ENCODE data around the gene RALGAPA2.

RALGAPA2 gene

GRCh38 chr20:20393207-20394120 is 319.0 kb downstream of the RALGAPA2 start:
- Histone ChIP-seq H3K27me3 (ENCODE audit: control insufficient read depth, insufficient read depth, low read length) (no peaks in the 10 kb centered on the region), H3K4me1 (ENCODE audit: control insufficient read depth, insufficient read depth, low read length) (no peaks in the 10 kb centered on the region), H3K9me3 (ENCODE audit: control insufficient read depth, low read length) (no peaks in the 10 kb centered on the region), H3K4me3 (ENCODE audit: low read length) (no peak overlapping the region), H3K9ac (ENCODE audit: low read length) (no peak overlapping the region), H3K36me3 (ENCODE audit: control insufficient read depth, insufficient read depth, low read length) (no peaks in the 10 kb centered on the region)

- Histone ChIP-seq H3K4me1 (ENCODE audit: control insufficient read depth, insufficient read depth, low read length) (no peaks in the 10 kb centered on the region), H3K9ac (ENCODE audit: low read length) (no peak overlapping the region), H3K27me3 (ENCODE audit: control insufficient read depth, insufficient read depth, low read length) (no peaks in the 10 kb centered on the region), H3K9me3 (ENCODE audit: control insufficient read depth, low read length) (no peaks in the 10 kb centered on the region), H3K36me3 (ENCODE audit: control insufficient read depth, insufficient read depth, low read length) (no peaks in the 10 kb centered on the region), H3K4me3 (ENCODE audit: low read length) (no peak overlapping the region)
Measured at GRCh38 chr20:20391766-20392165, 320.7 kb downstream of the RALGAPA2 start.

GRCh38 chr20:20391115-20391514 is 321.3 kb downstream of the RALGAPA2 start:
- Histone ChIP-seq H3K9ac (ENCODE audit: low read length) (no peak overlapping the region), H3K4me1 (ENCODE audit: control insufficient read depth, insufficient read depth, low read length) (no peaks in the 10 kb centered on the region), H3K9me3 (ENCODE audit: control insufficient read depth, low read length) (no peaks in the 10 kb centered on the region), H3K27me3 (ENCODE audit: control insufficient read depth, insufficient read depth, low read length) (no peaks in the 10 kb centered on the region), H3K36me3 (ENCODE audit: control insufficient read depth, insufficient read depth, low read length) (no peaks in the 10 kb centered on the region), H3K4me3 (ENCODE audit: low read length) (no peak overlapping the region)

- Histone ChIP-seq H3K36me3 (ENCODE audit: control insufficient read depth, insufficient read depth, low read length) (no peaks in the 10 kb centered on the region), H3K27me3 (ENCODE audit: control insufficient read depth, insufficient read depth, low read length) (no peaks in the 10 kb centered on the region), H3K9ac (ENCODE audit: low read length) (no peak overlapping the region), H3K4me1 (ENCODE audit: control insufficient read depth, insufficient read depth, low read length) (no peaks in the 10 kb centered on the region), H3K9me3 (ENCODE audit: control insufficient read depth, low read length) (no peaks in the 10 kb centered on the region), H3K4me3 (ENCODE audit: low read length) (no peak overlapping the region)
Measured at GRCh38 chr20:20390393-20390792, 322.1 kb downstream of the RALGAPA2 start.

- no peak overlapping the region for H3K9ac ChIP-seq (ENCODE audit: low read length)
- peaks cover 5% of the 10 kb centered on the region for H3K27me3 ChIP-seq (ENCODE audit: control insufficient read depth, insufficient read depth, low read length)
- H3K4me1 ChIP-seq (ENCODE audit: control insufficient read depth, insufficient read depth, low read length) = no peaks in the 10 kb centered on the region
- H3K9me3 ChIP-seq (ENCODE audit: control insufficient read depth, low read length) = no peaks in the 10 kb centered on the region
- H3K36me3 ChIP-seq (ENCODE audit: control insufficient read depth, insufficient read depth, low read length) = no peaks in the 10 kb centered on the region
- H3K4me3 ChIP-seq (ENCODE audit: low read length) = no peak overlapping the region
Measured at GRCh38 chr20:20386192-20386591, 326.3 kb downstream of the RALGAPA2 start.

- no peak overlapping the region for H3K4me3 ChIP-seq (ENCODE audit: low read length)
- no peaks in the 10 kb centered on the region for H3K4me1 ChIP-seq (ENCODE audit: control insufficient read depth, insufficient read depth, low read length)
- H3K27me3 ChIP-seq (ENCODE audit: control insufficient read depth, insufficient read depth, low read length) = peaks cover 41% of the 10 kb centered on the region
- no peak overlapping the region for H3K9ac ChIP-seq (ENCODE audit: low read length)
- no peaks in the 10 kb centered on the region for H3K9me3 ChIP-seq (ENCODE audit: control insufficient read depth, low read length)
- no peaks in the 10 kb centered on the region for H3K36me3 ChIP-seq (ENCODE audit: control insufficient read depth, insufficient read depth, low read length)
Measured at GRCh38 chr20:20375862-20376261, 336.6 kb downstream of the RALGAPA2 start.

GRCh38 chr20:20373091-20373571 is 339.3 kb downstream of the RALGAPA2 start:
- Histone ChIP-seq H3K9me3 (ENCODE audit: control insufficient read depth, low read length) (no peaks in the 10 kb centered on the region), H3K4me1 (ENCODE audit: control insufficient read depth, insufficient read depth, low read length) (no peaks in the 10 kb centered on the region), H3K9ac (ENCODE audit: low read length) (no peak overlapping the region), H3K27me3 (ENCODE audit: control insufficient read depth, insufficient read depth, low read length) (peaks cover 61% of the 10 kb centered on the region), H3K4me3 (ENCODE audit: low read length) (no peak overlapping the region), H3K36me3 (ENCODE audit: control insufficient read depth, insufficient read depth, low read length) (no peaks in the 10 kb centered on the region)

- Histone ChIP-seq H3K9me3 (ENCODE audit: control insufficient read depth, low read length) (no peaks in the 10 kb centered on the region), H3K9ac (ENCODE audit: low read length) (no peak overlapping the region), H3K4me1 (ENCODE audit: control insufficient read depth, insufficient read depth, low read length) (no peaks in the 10 kb centered on the region), H3K36me3 (ENCODE audit: control insufficient read depth, insufficient read depth, low read length) (no peaks in the 10 kb centered on the region), H3K27me3 (ENCODE audit: control insufficient read depth, insufficient read depth, low read length) (peaks cover 73% of the 10 kb centered on the region), H3K4me3 (ENCODE audit: low read length) (no peak overlapping the region)
Measured at GRCh38 chr20:20371681-20372080, 340.8 kb downstream of the RALGAPA2 start.

- Histone ChIP-seq H3K9ac (ENCODE audit: low read length) (no peak overlapping the region), H3K9me3 (ENCODE audit: control insufficient read depth, low read length) (no peaks in the 10 kb centered on the region), H3K4me3 (ENCODE audit: low read length) (no peak overlapping the region), H3K4me1 (ENCODE audit: control insufficient read depth, insufficient read depth, low read length) (no peaks in the 10 kb centered on the region), H3K36me3 (ENCODE audit: control insufficient read depth, insufficient read depth, low read length) (no peaks in the 10 kb centered on the region), H3K27me3 (ENCODE audit: control insufficient read depth, insufficient read depth, low read length) (peaks cover 78% of the 10 kb centered on the region)
Measured at GRCh38 chr20:20371083-20371482, 341.4 kb downstream of the RALGAPA2 start.

GRCh38 chr20:20370094-20370575 is 342.3 kb downstream of the RALGAPA2 start:
- peaks cover 79% of the 10 kb centered on the region for H3K27me3 ChIP-seq (ENCODE audit: control insufficient read depth, insufficient read depth, low read length)

GRCh38 chr20:20369250-20370093 is 343.0 kb downstream of the RALGAPA2 start:
- H3K4me1 ChIP-seq (ENCODE audit: control insufficient read depth, insufficient read depth, low read length) = no peaks in the 10 kb centered on the region
- peaks cover 81% of the 10 kb centered on the region for H3K27me3 ChIP-seq (ENCODE audit: control insufficient read depth, insufficient read depth, low read length)
- H3K9me3 ChIP-seq (ENCODE audit: control insufficient read depth, low read length) = no peaks in the 10 kb centered on the region
- H3K36me3 ChIP-seq (ENCODE audit: control insufficient read depth, insufficient read depth, low read length) = no peaks in the 10 kb centered on the region
- no peak overlapping the region for H3K4me3 ChIP-seq (ENCODE audit: low read length)
- H3K9ac ChIP-seq (ENCODE audit: low read length) = peak overlapping the region; percentile 37

More at GRCh38 chr20:20370094-20370575, 342.3 kb downstream of the RALGAPA2 start:
- no peaks in the 10 kb centered on the region for H3K36me3 ChIP-seq (ENCODE audit: control insufficient read depth, insufficient read depth, low read length)
- no peak overlapping the region for H3K4me3 ChIP-seq (ENCODE audit: low read length)
- no peaks in the 10 kb centered on the region for H3K9me3 ChIP-seq (ENCODE audit: control insufficient read depth, low read length)
- no peaks in the 10 kb centered on the region for H3K4me1 ChIP-seq (ENCODE audit: control insufficient read depth, insufficient read depth, low read length)
- H3K9ac ChIP-seq (ENCODE audit: low read length) = peak overlapping the region; percentile 37

Measured in mucosa of stomach (tissue), 1 donor.